ENCODE measurements around the gene RYR2.

DNA sequence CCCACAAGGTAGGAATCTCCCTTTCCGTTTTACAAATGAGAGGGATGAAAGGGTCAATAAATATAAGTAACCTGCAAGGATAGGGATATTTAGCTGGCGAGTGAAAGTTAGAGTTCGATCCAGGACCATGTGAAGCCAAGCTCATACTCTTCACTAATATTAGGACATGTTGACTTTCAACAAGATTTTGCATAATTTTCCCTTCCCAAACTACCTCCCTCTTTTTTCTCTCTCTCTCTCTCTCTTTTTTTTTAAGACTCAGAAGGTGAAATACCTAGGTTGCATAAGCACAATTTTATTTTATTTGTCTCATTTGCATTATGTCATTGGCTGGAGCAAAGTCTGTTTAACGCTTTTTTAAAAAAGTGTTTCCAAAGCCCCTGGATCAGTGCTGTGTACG is 29.6 kb upstream of the RYR2 start:
- no peak for TF ChIP-seq ARNT (IDR thresholded peaks at IDR 0.05)
- TF ChIP-seq FOXA1 (IDR thresholded peaks at IDR 0.05), result no peak
- TF ChIP-seq TARDBP (IDR thresholded peaks at IDR 0.05), result no peak
- TF ChIP-seq HDGF (IDR thresholded peaks at IDR 0.05; ENCODE audit: borderline replicate concordance), result no peak
- no peak for TF ChIP-seq BHLHE40 (IDR thresholded peaks at IDR 0.05; ENCODE audit: borderline replicate concordance)
- no peak for TF ChIP-seq SP1 (IDR thresholded peaks at IDR 0.05)
- TF ChIP-seq SUZ12 (IDR thresholded peaks at IDR 0.05), result no peak
- TF ChIP-seq ZNF384 (IDR thresholded peaks at IDR 0.05), result no peak
- no peak for TF ChIP-seq L3MBTL2 (conservative IDR thresholded peaks at IDR 0.05)
- TF ChIP-seq ELF4 (IDR thresholded peaks at IDR 0.05), result no peak
- TF ChIP-seq FOXK2 (IDR thresholded peaks at IDR 0.05), result no peak
- TF ChIP-seq, protein P1, sequence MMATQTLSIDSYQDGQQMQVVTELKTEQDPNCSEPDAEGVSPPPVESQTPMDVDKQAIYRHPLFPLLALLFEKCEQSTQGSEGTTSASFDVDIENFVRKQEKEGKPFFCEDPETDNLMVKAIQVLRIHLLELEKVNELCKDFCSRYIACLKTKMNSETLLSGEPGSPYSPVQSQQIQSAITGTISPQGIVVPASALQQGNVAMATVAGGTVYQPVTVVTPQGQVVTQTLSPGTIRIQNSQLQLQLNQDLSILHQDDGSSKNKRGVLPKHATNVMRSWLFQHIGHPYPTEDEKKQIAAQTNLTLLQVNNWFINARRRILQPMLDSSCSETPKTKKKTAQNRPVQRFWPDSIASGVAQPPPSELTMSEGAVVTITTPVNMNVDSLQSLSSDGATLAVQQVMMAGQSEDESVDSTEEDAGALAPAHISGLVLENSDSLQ (IDR thresholded peaks at IDR 0.05), result no peak

Measured in HEK293T (cell line).